T1000 (cell line): Measurements from ENCODE around the gene ARHGEF4.
"Not testable (repeated sequence)": the region's sequence is repeated elsewhere in the genome, so short reads cannot be mapped to it uniquely, and the experiment has no call there.

Source experiments
- DNase-seq: peaks from one replicate; lab custom pipeline; 2025; ENCODE audit warnings: mixed read lengths; lab: John Stamatoyannopoulos, UW

The ARHGEF4 gene

DNA sequence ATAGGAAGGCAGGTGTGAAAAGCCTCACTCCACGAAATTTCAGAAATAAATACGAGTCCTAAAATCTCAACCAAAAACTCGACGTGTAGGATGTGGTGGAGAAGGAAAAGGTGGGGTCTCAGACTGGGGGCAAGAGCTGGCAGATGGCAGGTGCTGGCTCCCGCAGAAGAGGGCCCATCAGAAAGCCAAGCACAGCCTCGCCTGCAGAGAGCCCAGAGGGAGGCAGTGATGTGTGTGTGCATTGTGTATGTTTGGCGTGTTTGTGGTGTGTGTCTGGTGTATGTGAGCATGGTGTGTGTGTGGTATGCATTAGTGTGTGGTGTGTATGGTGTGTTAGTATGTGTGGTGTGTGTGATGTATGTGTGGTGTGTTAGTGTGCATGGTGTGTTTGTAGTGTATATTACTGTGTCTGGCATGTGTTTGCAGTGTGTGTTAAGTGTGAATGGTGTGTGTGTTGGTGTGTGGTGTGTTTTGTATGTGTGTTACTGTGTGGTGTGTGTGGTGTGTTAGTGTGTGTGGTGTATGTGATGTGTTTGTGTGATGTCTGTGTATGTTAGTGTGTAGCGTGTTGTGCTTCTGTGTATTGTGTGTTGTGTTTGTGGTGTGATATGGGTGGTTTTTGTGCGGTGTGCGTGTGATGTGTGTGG is 140.0 kb downstream of the ARHGEF4 start:
- DNase-seq, result no peak

DNA sequence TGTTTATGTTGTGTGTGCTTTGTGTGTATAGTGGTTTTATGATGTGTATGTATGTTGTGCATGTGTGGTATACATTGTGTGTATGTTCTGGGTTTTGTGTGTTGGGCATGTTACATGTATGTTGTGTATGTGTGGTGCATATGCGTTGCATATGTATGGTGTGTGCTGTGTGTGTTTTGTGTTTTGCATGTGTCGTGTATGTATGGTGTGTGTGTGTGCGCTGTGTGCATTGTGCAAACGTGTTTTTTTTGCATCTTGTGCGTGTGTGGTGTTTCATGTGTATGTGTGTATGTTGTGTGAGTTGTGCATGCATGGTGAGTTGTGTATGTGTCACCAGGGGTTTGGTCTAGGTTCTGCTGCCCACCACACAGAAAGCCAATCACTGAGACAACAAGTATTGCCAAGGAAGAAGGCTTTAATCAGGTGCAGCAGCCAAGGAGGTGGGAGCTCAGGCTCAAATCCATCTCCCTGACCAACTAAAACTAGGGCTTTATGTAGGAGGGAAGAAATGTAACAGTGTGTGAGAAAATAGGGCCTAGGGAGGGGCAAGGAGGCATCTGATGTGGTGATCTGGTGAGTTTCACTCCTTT is 140.8 kb downstream of the ARHGEF4 start:
- no peak for DNase-seq

DNA sequence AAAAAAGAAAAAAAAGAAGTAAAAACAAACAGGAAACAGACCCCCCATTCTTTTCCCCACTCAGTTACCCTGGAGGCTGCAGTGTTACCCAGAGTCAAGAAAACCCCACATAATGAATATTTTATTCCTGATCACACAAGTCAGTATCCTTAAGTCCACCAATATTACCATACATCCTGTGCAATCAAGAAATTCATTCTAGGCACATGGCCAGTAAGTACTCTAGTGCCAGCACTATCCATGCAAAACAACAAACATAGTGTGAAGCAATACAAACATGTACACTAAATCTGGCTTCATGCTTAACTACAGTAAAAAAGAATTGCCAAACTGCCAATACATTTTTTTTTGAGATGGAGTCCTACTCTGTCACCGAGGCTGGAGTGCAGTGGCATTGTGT is 145.0 kb downstream of the ARHGEF4 start:
- DNase-seq, result no peak

- DNase-seq, result no peak
These were observed 148.6 kb downstream of the ARHGEF4 start for GRCh38 chr2:130985206-130985780.

DNA sequence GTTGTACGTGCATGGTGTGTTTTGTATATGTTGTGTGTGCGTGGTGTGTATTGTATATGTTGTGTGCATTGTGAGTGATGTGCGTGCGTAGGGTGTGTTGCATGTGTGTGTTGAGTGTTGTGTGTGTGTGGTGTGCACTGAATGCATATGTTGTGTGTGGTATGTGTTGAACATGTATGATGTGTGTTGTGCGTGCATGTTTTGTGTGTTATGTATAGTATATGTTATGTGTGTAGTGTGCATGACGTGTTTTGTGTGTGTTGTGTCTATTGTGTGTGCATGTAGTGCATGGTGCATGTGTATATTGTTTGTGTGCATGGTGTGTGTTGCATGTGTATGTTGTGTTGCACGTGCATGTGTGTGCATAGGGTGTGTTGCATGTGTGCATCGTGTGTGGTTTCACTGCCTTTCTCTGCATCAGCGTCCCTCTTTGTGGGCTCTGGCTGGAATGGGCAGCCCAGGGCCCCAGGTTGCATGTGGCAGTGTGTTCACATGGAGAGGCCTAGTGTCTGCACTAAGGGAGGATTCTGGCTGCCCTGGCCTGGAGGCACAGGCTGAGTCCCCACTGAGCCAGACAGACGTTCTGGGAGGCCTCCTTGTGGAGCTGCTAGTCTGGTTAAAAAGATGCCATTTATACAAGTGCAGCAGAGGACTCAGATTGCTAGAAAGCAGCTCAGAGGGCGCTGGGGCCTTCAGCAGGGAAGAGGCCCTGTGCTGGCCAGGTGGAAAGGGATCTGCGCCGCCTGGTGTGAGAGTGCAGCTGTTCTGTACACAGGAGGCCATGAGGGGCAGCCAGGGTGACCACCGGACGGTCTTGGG is 149.3 kb downstream of the ARHGEF4 start:
- no peak for DNase-seq

DNA sequence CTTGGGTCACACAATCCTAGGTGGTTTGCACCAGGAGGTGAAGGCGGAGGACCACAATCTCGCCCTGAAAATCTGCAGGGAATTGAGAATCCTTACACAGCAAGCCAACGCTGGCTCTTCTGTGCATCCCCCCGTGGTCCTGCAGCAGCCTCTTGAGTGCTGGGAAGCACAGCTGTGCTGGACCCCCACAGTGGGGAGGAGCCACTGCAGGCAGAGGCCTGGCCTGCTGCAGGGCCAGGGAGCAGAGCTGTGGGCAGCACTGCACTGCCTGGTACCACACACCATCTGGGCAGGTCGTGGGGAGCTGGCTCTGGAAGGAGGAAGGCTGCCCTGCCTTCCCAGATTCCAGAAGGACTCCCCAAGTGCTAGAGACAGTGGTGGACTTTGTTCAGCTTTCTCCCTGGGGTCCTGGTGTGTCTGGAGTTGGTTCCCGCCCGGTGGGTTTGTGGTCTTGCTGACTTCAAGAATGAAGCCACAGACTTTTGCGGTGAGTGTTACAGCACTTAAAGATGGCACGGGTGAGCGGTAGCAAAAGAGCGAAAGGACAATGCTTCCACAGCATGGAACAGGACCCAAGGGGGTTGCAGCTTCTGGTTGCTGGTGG is 150.3 kb downstream of the ARHGEF4 start:
- DNase-seq, result no peak

- no peak for DNase-seq
These were observed 151.1 kb downstream of the ARHGEF4 start for GRCh38 chr2:130987519-130988425.

- DNase-seq, result not testable (repeated sequence)
These were observed 154.7 kb downstream of the ARHGEF4 start for GRCh38 chr2:130991446-130991845.

DNA sequence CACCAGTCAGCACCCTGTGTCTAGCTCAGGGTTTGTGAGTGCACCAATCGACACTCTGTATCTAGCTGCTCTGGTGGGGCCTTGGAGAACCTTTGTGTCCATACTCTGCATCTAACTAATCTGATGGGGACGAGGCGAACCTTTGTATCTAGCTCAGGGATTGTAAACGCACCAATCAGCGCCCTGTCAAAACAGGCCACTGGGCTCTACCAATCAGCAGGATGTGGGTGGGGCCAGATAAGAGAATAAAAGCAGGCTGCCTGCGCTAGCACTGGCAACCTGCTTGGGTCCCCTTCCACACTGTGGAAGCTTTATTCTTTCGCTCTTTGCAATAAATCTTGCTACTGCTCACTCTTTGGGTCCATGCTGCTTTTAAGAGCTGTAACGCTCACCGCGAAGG is 155.3 kb downstream of the ARHGEF4 start:
- not testable (repeated sequence) for DNase-seq

DNA sequence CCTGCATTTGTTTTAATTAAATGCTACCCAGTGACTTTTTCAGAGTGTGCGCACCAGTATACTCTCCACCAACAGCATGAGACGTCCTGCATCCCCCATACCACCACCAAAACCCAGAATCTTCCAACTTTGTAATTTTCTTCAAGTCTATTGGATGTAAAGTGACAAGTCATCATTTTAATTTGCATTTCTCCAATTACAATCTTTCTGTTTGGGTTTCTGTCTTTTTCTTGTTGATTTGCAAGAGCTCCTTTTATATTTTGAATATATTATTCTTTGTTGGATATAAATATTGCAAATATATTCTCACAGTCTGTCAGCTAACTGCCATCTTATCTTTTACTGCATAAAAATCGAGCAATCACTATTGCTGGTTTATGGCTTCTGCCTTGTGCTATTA is 160.0 kb downstream of the ARHGEF4 start:
- DNase-seq, result no peak

DNA sequence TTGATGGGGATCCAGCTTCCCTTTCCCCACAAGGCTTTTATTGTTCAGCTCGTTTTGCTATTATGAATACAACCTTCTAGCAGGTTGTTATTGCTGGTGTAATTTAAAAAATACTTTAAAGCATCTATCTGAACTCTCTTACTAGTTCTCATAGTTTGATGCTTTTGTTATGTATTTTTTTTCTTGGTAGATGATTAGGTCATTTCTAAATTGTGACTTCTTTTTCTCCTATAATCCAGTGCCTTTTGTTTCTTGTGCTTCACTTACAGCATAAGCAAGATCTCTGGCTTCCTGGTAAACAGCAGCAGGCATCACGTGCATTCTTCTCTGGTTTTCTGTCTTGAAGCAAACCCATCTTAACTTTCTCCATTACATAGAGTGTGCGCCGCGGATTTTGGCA is 160.5 kb downstream of the ARHGEF4 start:
- no peak for DNase-seq

- no peak for DNase-seq
These were observed 161.8 kb downstream of the ARHGEF4 start for GRCh38 chr2:130998561-130998960.

GRCh38 chr2:131004446-131005209 is 167.9 kb downstream of the ARHGEF4 start:
- no peak for DNase-seq

DNA sequence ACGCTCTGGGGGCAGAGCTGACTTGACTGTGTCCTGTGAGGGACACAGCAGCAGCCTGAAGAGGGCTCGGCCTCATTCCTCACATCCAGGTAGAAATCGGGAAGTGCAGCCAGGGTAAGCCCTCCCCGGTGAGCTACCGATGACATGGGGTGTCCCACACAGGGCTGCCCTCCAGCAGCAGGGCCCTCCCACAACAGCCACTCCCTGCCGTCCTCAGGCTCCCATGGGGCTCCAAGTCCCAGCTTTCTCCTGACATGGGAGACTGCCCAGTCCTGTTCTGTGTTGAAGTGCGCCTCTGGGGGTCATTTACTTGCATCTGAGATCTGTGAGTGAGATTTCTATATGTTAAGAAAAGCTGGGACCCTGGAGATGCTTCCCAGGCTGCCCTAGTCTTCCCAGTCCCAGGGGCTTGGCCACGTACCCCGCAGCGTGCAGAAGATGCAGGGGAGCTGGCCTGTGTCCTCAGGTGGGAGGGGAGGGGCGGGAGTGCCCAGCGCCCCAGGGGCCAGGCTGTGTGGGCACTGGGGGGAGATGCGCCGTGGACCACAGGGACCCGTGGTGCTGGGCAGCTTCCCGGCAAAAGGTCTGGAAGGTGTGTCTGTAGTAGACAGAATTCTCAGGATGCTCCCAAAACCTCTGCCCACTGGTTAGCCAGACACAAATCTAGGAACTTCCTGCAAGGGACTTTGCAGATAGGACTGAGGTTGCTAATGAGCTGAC is 168.7 kb downstream of the ARHGEF4 start:
- DNase-seq, result no peak

GRCh38 chr2:131006561-131006960 is 169.8 kb downstream of the ARHGEF4 start:
- DNase-seq, result no peak

DNA sequence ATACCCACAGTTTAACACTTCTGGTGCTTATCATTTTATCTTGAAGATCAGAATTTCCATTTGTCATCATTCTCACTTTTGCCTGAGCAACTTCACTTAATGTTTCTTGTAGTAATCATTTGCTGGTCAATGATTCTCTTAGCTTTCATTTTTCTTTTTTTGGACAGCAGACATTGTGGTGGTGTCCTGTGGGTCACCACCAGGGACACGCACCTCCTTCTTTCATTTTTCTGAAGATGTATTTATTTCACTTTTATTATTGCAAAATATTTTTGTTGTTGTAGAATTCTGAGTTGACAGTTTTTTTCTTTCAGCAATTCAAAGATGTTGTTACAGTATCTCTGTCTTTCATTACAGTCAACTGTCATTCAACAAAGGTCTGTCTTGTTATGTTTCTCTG is 172.3 kb downstream of the ARHGEF4 start:
- no peak for DNase-seq

- no peak for DNase-seq
These were observed 173.2 kb downstream of the ARHGEF4 start for GRCh38 chr2:131009713-131010475.

DNA sequence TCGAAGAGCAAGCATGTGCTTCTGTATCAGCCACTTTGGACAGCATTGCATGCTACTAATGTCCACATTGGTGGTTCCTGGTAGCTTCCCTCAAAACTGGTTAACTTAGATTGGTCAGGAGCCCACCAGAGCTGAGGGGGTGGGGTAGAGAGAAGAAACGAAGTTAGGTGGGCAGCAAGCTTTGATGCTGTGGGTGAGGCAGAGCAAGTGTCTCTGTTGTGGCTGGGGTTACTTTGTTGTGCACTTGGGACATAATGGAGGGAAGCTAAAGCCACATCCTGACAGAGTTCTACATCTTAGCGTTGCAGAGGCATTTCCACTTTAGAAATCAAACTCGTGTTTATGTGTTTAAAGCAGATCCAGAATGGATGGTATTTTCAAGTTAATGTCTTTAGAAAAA is 173.9 kb downstream of the ARHGEF4 start:
- DNase-seq, result no peak

DNA sequence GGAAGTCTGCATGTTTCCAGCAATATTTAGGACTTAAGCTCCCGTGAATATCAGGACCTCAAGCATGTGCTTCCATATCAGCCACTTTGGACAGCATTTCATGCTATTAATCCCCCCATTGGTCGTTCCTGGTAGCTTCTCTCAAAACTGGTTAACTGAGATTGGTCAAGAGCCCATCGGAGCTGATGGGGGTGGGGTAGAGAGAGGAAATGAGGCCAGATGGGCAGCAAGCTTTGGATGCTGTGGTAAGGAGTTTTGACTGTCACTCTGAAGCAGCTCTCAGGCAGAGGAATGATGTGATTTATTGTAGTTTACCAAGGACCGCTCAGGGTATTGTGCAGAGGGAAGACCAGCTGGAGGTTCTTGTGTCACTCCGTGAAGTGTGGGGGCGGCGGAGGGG is 174.8 kb downstream of the ARHGEF4 start:
- DNase-seq, result no peak
